HepG2 (cell line): ENCODE results near the gene TMEM132E. TPM values are rescaled to one million over a fixed set of nuclear protein-coding genes. Genes with fewer than 3 reads are reported as not detected.

Source experiments
- ATAC-seq: fragments of 200-7000 bp; cut with Tn5 transposase; 3 replicates; pipeline ENCODE4 v1.9.1; 2020; ENCODE audit warnings: mild to moderate bottlenecking, moderate library complexity
- BruUV-seq: library from RNA; stranded (reverse); fragments of 400-500 nt; replicated peaks from 2 replicates; lab custom pipeline; 2021; lab: Mats Ljungman, UMichigan
- CTCF ChIA-PET: fragments of 300-600 bp; formaldehyde crosslinking; extraction: SDS; loops from one replicate; lab custom pipeline; 2021; ENCODE audit warnings: low total read pairs, inconsistent platforms, low intra/inter-chr PET ratio; lab: Yijun Ruan, JAX
- POLR2A ChIA-PET: fragments of 350-600 bp; sonication (Branson Sonifier 250); formaldehyde crosslinking; loops from one replicate; lab custom pipeline; 2020; ENCODE audit warnings: antibody characterized with exemption, inconsistent platforms; lab: Yijun Ruan, JAX
- DNase-seq: peaks from one replicate; pipeline ENCODE4 v3.0.0-alpha.2; 2015; ENCODE audit warnings: low spot score
- FAIRE-seq: peaks from 3 replicates; lab custom pipeline; 2011; peaks lifted over from hg19 to GRCh38; lab: Jason Lieb, UNC
- H2AFZ ChIP-seq: one replicate; pipeline ENCODE4 v1.6.1; 2011; ENCODE audit warnings: low read length, inconsistent platforms
- H3K27ac ChIP-seq: fragments of 300-600 bp; 3 replicates; pipeline ENCODE4 v1.8.0; 2011; ENCODE audit warnings: mixed run types, mild to moderate bottlenecking, mixed read lengths, low read length, inconsistent platforms; ENCODE audit not compliant: insufficient read depth; ENCODE audit errors: extremely low read length
- H3K27me3 ChIP-seq, 2 experiments: fragments of 200-600 bp in 1 of 2; 2 replicates in 1 of 2; 3 replicates in 1 of 2; pipeline versions ENCODE4 v1.6.0 to v1.8.0; 2011; ENCODE audit warnings: low read length in 2 of 2, mild to moderate bottlenecking in 2 of 2, moderate library complexity in 2 of 2, inconsistent platforms in 1 of 2; ENCODE audit not compliant: insufficient read depth in 2 of 2, control insufficient read depth in 1 of 2
- H3K36me3 ChIP-seq, 2 experiments: fragments of 200-600 bp in 1 of 2; replicated peaks in 1 of 2; 2 replicates in 1 of 2; 3 replicates in 1 of 2; pipeline versions ENCODE4 v1.5.1 to v1.8.0; 2011; ENCODE audit warnings: low read length in 2 of 2, inconsistent platforms in 1 of 2; ENCODE audit not compliant: insufficient read depth in 2 of 2, control insufficient read depth in 1 of 2
- H3K4me1 ChIP-seq: 2 replicates; pipeline ENCODE4 v1.5.1; 2012; ENCODE audit warnings: low read length, inconsistent platforms; ENCODE audit not compliant: insufficient read depth
- H3K4me2 ChIP-seq: 2 replicates; pipeline ENCODE4 v1.6.0; 2011; ENCODE audit warnings: low read depth, low read length, inconsistent platforms
- H3K4me3 ChIP-seq, 3 experiments: fragments of 200-600 bp in 1 of 3; sonication (generic), shearing (Covaris generic) in 1 of 3; replicated peaks in 1 of 3; 2 replicates each; pipeline ENCODE4 v1.5.1; 2011 to 2016; ENCODE audit warnings: low read length in 3 of 3, inconsistent platforms in 2 of 3, low read depth in 2 of 3, mild to moderate bottlenecking in 2 of 3, control low read depth in 1 of 3, mixed read lengths in 1 of 3; ENCODE audit not compliant: insufficient read depth in 1 of 3
- H3K79me2 ChIP-seq: one replicate; pipeline ENCODE4 v1.6.1; 2011; ENCODE audit warnings: low read length, inconsistent platforms; ENCODE audit not compliant: insufficient read depth
- H3K9ac ChIP-seq: 2 replicates; pipeline ENCODE4 v1.6.0; 2011; ENCODE audit warnings: mild to moderate bottlenecking, low read depth, low read length, inconsistent platforms; ENCODE audit not compliant: insufficient read depth
- H3K9me3 ChIP-seq: 2 replicates; pipeline ENCODE4 v1.5.1; 2012; ENCODE audit warnings: mild to moderate bottlenecking, low read length
- H4K20me1 ChIP-seq: 2 replicates; pipeline ENCODE4 v1.6.0; 2011; ENCODE audit warnings: inconsistent platforms, mild to moderate bottlenecking, low read length, moderate library complexity; ENCODE audit not compliant: insufficient read depth
- MBNL3 ChIP-seq: fragments of 250-450 bp; sonication (Bioruptor Pico); conservative IDR thresholded peaks from 2 replicates; pipeline ENCODE4 v1.8.0; 2022; ENCODE audit warnings: mild to moderate bottlenecking, inconsistent platforms
- STAG1 ChIP-seq: sonication (generic); formaldehyde crosslinking; IDR thresholded peaks from 2 replicates; pipeline ENCODE4 v1.4.0; 2020; ENCODE audit warnings: missing genetic modification reagents
- TFE3 ChIP-seq: IDR thresholded peaks from 2 replicates; pipeline ENCODE4 v1.6.1; 2016
- ZBTB4 ChIP-seq: sonication (generic); formaldehyde crosslinking; IDR thresholded peaks from 2 replicates; pipeline ENCODE4 v1.4.0; 2020; ENCODE audit warnings: missing genetic modification reagents, mild to moderate bottlenecking, borderline replicate concordance
- whole genome bisulfite sequencing: methylation state at CpG from one replicate; pipeline ENCODE4 v1.1.6; 2017; ENCODE audit warnings: low lambda C conversion rate; 5-methylcytosine and 5-hydroxymethylcytosine counted together
- in situ Hi-C: cut with HindIII; loops from 2 replicates; pipeline ENCODE4 v1.10.0; 2017; ENCODE audit warnings: low pct_unique_long_range_greater_than_20kb; ENCODE audit not compliant: extremely low pct_ligation_motif_present
- intact Hi-C: fragments of 100-400 bp; cut with micrococcal nuclease; formaldehyde crosslinking; loops from one replicate; pipeline ENCODE4 v1.10.0; 2022; ENCODE audit not compliant: unreplicated experiment
- polyA plus RNA-seq, 8 experiments: library from polyadenylated mRNA; depleted of rRNA in 3 of 8; stranded (reverse) in 7 of 8; unstranded in 1 of 8; fragments of >200 nt; fragmentation: Illumina TruSeq in 4 of 8; extraction: Trizol in 4 of 8; gene quantifications; 2 replicates each; pipeline versions ENCODE4 v1.2.1 to v1.2.3, GENCODE V29; 2011 to 2016; ENCODE audit warnings: low read depth in 4 of 8, missing spikeins in 1 of 8, mixed read lengths in 1 of 8; ENCODE audit not compliant: insufficient read depth in 1 of 8
- total RNA-seq, 5 experiments: library from RNA; depleted of rRNA; stranded (reverse); fragments of >200 nt; fragmentation: Illumina TruSeq; extraction: Trizol; gene quantifications; 2 replicates each; pipeline ENCODE4 v1.2.3, GENCODE V29; 2016; ENCODE audit warnings: low read depth in 1 of 5
- TF ChIP-seq, protein P1 (sequence below): sonication (generic); formaldehyde crosslinking; IDR thresholded peaks from 2 replicates; pipeline ENCODE4 v1.5.0; 2020; ENCODE audit warnings: mild to moderate bottlenecking, missing genetic modification reagents, moderate library complexity

The TMEM132E gene
- total and polyA plus RNA-seq, 2 of the 13 experiments (the other 11 are each of a cell fraction or from before 2014, with no cell fraction given), result not detected

GRCh38 chr17:34584805-34585416, 5.5 kb downstream of the TMEM132E start:
- no TSS peak for BruUV-seq
- no peaks in the 10 kb centered on the region for H3K4me1 ChIP-seq
- DNase-seq, result no peak

DNA sequence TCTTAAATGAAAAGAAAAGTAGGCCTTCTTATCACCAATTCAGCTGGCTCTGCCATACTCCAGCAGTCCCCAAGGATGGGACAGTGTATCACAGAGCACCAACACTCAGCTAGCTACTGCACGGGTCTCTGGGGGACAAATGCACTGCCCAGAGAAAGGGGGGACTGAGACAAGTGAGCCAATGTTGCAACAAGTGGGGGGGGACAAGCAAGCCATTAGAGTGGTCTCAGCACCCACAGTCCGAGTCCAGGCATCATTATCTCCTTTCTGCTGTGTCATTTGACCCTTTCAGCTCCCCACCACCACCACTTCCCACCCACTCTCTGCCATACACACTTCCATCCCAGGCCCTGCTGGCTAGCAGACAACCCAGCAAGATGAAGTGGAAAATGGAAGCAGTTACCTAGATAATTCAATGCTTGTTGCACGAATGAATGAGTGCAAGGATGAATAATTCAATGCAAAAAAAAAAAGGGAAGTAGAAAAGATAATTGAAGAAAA, 7.0 kb downstream of the TMEM132E start:
- no peaks in the 10 kb centered on the region for H3K4me1 ChIP-seq
- H3K79me2 ChIP-seq, result no peaks in the 10 kb centered on the region
- BruUV-seq, result no TSS peak
- ATAC-seq (no peak), FAIRE-seq (no peak), DNase-seq (no peak)
- intact Hi-C loops, result no loop called here
- WGBS, result 6% methylated on average over 3 of the region's 3 CpGs
- H3K27me3 ChIP-seq, result peaks cover 2 to 34% of the 10 kb centered on the region in 2 experiments
- no peak overlapping the region for H3K27ac ChIP-seq
- ChIA-PET CTCF (no interaction called here), POLR2A (no interaction called here)
- H3K4me2 ChIP-seq, result no peak overlapping the region
- H3K9ac ChIP-seq, result no peak overlapping the region
- in situ Hi-C loops, result loop anchor here (25.0 kb wide), 1 partner anchor 526 kb away; the partner anchor contains the start of genes FNDC8 and RAD51D
- H3K9me3 ChIP-seq, result no peaks in the 10 kb centered on the region
- H3K4me3 ChIP-seq, result no peak overlapping the region
- H4K20me1 ChIP-seq, result no peaks in the 10 kb centered on the region
- H3K36me3 ChIP-seq, result no peaks in the 10 kb centered on the region
- no peak overlapping the region for H2AFZ ChIP-seq
- no peak for TF ChIP-seq TFE3 (CRISPR knock-in tag)
- TF ChIP-seq, protein P1, sequence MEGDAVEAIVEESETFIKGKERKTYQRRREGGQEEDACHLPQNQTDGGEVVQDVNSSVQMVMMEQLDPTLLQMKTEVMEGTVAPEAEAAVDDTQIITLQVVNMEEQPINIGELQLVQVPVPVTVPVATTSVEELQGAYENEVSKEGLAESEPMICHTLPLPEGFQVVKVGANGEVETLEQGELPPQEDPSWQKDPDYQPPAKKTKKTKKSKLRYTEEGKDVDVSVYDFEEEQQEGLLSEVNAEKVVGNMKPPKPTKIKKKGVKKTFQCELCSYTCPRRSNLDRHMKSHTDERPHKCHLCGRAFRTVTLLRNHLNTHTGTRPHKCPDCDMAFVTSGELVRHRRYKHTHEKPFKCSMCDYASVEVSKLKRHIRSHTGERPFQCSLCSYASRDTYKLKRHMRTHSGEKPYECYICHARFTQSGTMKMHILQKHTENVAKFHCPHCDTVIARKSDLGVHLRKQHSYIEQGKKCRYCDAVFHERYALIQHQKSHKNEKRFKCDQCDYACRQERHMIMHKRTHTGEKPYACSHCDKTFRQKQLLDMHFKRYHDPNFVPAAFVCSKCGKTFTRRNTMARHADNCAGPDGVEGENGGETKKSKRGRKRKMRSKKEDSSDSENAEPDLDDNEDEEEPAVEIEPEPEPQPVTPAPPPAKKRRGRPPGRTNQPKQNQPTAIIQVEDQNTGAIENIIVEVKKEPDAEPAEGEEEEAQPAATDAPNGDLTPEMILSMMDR (CRISPR knock-in tag), result no peak
- no peak for TF ChIP-seq ZBTB4 (CRISPR knock-in tag)

More at GRCh38 chr17:34584805-34585416, 5.5 kb downstream of the TMEM132E start:
- H3K9ac ChIP-seq, result no peak overlapping the region
- peak; percentile 34; the same call in 1 of the 2 replicates for TF ChIP-seq STAG1
- TF ChIP-seq MBNL3 (CRISPR knock-in tag), result no peak
- TF ChIP-seq, protein P1 (CRISPR knock-in tag), result peak; percentile 44
- TF ChIP-seq, all 625 proteins: peak for 2
- H3K79me2 ChIP-seq, result no peaks in the 10 kb centered on the region
- H2AFZ ChIP-seq, result no peak overlapping the region
- CTCF ChIA-PET, result interaction anchor here (0.9 kb wide), 1 partner anchor 53 kb away, joined by 3 read pairs; no protein-coding TSS in a partner anchor
- no peaks in the 10 kb centered on the region for H3K9me3 ChIP-seq
- H3K36me3 ChIP-seq, result no peaks in the 10 kb centered on the region
- in situ Hi-C loops, result loop anchor here (25.0 kb wide), 1 partner anchor 527 kb away; the partner anchor contains the start of genes FNDC8 and RAD51D
- H3K4me3 ChIP-seq, result no peak overlapping the region
- peak; percentile 48; the same call in 1 of the 3 replicates for ATAC-seq
- no peak for FAIRE-seq
- H4K20me1 ChIP-seq, result no peaks in the 10 kb centered on the region
- POLR2A ChIA-PET, result no interaction called here
- WGBS, result 5% methylated on average over 11 of the region's 12 CpGs
- peaks cover 4 to 46% of the 10 kb centered on the region in 2 experiments for H3K27me3 ChIP-seq
- H3K27ac ChIP-seq, result no peak overlapping the region
- intact Hi-C loops, result no loop called here
- no peak overlapping the region for H3K4me2 ChIP-seq
